Neural crest cell (in vitro differentiated cells): ENCODE measurements around the gene S100PBP. TPM values are rescaled to one million over a fixed set of nuclear protein-coding genes. Genes with fewer than 3 reads are reported as not detected.

Experiments used
- DNase-seq: peaks from one replicate; pipeline ENCODE4 v3.0.0; 2021; ENCODE audit warnings: low read depth, mixed read lengths, low spot score
- H3K27ac Mint-ChIP-seq: one replicate; pipeline ENCODE4 v1.8.0; 2021; ENCODE audit warnings: mild to moderate bottlenecking, mixed read lengths; ENCODE audit not compliant: unreplicated experiment
- H3K27me3 Mint-ChIP-seq: 2 replicates; pipeline ENCODE4 v1.8.0; 2021; ENCODE audit warnings: low read depth, mild to moderate bottlenecking, mixed read lengths
- H3K36me3 Mint-ChIP-seq: 2 replicates; pipeline ENCODE4 v1.8.0; 2021; ENCODE audit warnings: low read depth, mild to moderate bottlenecking, mixed read lengths
- H3K4me1 Mint-ChIP-seq: 2 replicates; pipeline ENCODE4 v1.8.0; 2021; ENCODE audit warnings: mixed read lengths
- H3K4me3 Mint-ChIP-seq: one replicate; pipeline ENCODE4 v1.8.0; 2021; ENCODE audit warnings: mild to moderate bottlenecking, mixed read lengths
- H3K9me3 Mint-ChIP-seq: 2 replicates; pipeline ENCODE4 v1.8.0; 2021; ENCODE audit warnings: mixed read lengths
- CTCF ChIP-seq: fragments of 200-600 bp; sonication (generic); conservative IDR thresholded peaks from 2 replicates; pipeline ENCODE4 v1.5.0; 2021; ENCODE audit warnings: antibody characterized with exemption, mild to moderate bottlenecking
- total RNA-seq: library from RNA; stranded (reverse); gene quantifications from 2 replicates; pipeline ENCODE4 v1.2.1, GENCODE V29; 2021

Gene S100PBP
- total RNA-seq, 1 donor from 2014 or later: 55.0 TPM

- DNase-seq: no peak
- H3K36me3 Mint-ChIP-seq: no peaks in the 10 kb centered on the region
- no peak for TF ChIP-seq CTCF
- no peak overlapping the region for H3K27ac Mint-ChIP-seq
- H3K4me1 Mint-ChIP-seq: no peaks in the 10 kb centered on the region
- no peaks in the 10 kb centered on the region for H3K9me3 Mint-ChIP-seq
- peaks cover 69% of the 10 kb centered on the region for H3K27me3 Mint-ChIP-seq
- H3K4me3 Mint-ChIP-seq: peak overlapping the region; percentile 34
Measured at GRCh38 chr1:32898958-32899357, 81.5 kb downstream of the S100PBP start.

- TF ChIP-seq CTCF: no peak
- H3K4me3 Mint-ChIP-seq: no peak overlapping the region
- DNase-seq: no peak
- H3K27ac Mint-ChIP-seq: no peak overlapping the region
- no peaks in the 10 kb centered on the region for H3K9me3 Mint-ChIP-seq
- no peaks in the 10 kb centered on the region for H3K4me1 Mint-ChIP-seq
- peaks cover 77% of the 10 kb centered on the region for H3K27me3 Mint-ChIP-seq
- H3K36me3 Mint-ChIP-seq: no peaks in the 10 kb centered on the region
Measured at GRCh38 chr1:32899586-32900296, 82.3 kb downstream of the S100PBP start.

- Mint-ChIP-seq H3K9me3 (no peaks in the 10 kb centered on the region), H3K4me3 (peak overlapping the region; percentile 76), H3K36me3 (no peaks in the 10 kb centered on the region), H3K27me3 (peaks cover 83% of the 10 kb centered on the region), H3K4me1 (no peaks in the 10 kb centered on the region), H3K27ac (no peak overlapping the region)
- no peak for TF ChIP-seq CTCF
- no peak for DNase-seq
Measured at GRCh38 chr1:32900371-32900955, 83.0 kb downstream of the S100PBP start.

- no peaks in the 10 kb centered on the region for H3K4me1 Mint-ChIP-seq
- H3K27ac Mint-ChIP-seq: no peak within 1 kb of the TSS
- no peaks in the 10 kb centered on the region for H3K36me3 Mint-ChIP-seq
- TF ChIP-seq CTCF: no peak
- peak within 1 kb of the TSS; percentile 81 for H3K4me3 Mint-ChIP-seq
- no peak for DNase-seq
- H3K9me3 Mint-ChIP-seq: no peaks in the 10 kb centered on the region
- H3K27me3 Mint-ChIP-seq: peaks cover 81% of the 10 kb centered on the region
Measured at GRCh38 chr1:32900956-32901822, 83.7 kb downstream of the S100PBP start, which contains the start of gene TMEM54. TSS of gene TMEM54 (minus strand) at chr1:32901389. CDS start at chr1:32901238, 151 bp downstream.

- Mint-ChIP-seq H3K4me3 (peak overlapping the region; percentile 81), H3K4me1 (no peaks in the 10 kb centered on the region), H3K27ac (no peak overlapping the region), H3K36me3 (no peaks in the 10 kb centered on the region), H3K9me3 (no peaks in the 10 kb centered on the region), H3K27me3 (peaks cover 77% of the 10 kb centered on the region)
- no peak for DNase-seq
- no peak for TF ChIP-seq CTCF
Measured at GRCh38 chr1:32901823-32902534, 84.5 kb downstream of the S100PBP start.
